ENCODE data around the gene CAAP1.
"Not testable (repeated sequence)": the region's sequence is repeated elsewhere in the genome, so short reads cannot be mapped to it uniquely, and the experiment has no call there.

Gene CAAP1

DNA sequence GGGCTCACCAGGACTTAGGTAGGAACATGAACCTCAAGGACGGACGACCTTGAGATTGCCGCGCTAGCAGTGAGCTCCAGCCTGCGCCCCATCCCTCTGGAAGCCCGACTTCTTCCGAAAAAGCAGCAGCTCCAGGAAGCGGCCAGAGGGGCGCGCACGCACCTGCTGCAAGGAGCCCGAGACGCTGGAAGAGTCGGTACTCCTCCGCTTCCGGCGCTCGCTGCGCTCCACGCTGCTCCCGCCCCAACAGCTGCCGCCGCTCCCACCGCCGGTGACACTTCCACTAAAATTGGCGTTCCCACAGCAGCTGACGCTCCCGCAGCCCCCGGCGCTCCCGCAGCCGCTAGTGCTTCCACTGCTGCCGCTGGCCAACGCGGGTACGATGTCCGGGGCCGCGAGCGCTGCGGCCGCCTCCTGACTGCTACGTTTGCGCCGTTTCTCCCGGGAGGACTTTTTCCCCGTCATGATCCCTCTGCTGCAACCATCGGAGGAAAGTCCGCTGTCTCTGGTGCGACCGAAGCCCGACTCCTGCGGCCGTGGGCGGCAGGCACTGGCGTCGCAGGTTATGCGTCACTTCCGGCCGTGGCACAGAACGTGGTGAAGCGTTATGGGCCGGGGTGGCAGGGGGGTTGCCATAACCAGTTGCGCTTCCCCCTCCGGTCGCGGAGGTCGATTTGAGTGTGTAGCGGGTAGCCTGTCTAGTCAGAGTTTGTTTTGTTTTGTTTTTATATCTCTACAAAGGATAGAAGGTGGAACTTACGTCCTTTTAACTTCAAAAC is at the start of gene CAAP1:
Gene CAAP1 (minus strand): TSS at position 552 of the 779 bp plus-strand sequence. CDS start 87 bp downstream, at position 465.
- DNase-seq = peak; percentile 95

DNA sequence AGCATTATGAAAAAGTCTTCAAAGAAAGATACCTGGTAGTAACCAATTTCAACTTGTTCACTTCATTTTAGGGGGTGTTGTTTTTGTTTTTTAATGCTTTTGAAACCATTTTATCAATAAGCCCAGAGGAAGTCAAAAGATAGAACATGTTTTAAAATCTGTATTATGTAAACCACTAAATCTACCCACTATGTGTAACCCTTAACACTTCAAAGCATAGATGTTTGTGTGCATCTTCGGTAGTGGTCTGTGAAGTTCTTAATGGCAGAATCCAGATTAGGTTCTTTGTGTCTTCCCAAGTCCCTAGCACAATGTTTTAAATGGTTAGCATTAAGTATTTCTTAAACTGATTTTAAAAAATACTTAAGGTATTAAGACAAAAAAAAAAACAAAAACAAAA is 48.2 kb upstream of the CAAP1 start:
- DNase-seq = no peak

DNA sequence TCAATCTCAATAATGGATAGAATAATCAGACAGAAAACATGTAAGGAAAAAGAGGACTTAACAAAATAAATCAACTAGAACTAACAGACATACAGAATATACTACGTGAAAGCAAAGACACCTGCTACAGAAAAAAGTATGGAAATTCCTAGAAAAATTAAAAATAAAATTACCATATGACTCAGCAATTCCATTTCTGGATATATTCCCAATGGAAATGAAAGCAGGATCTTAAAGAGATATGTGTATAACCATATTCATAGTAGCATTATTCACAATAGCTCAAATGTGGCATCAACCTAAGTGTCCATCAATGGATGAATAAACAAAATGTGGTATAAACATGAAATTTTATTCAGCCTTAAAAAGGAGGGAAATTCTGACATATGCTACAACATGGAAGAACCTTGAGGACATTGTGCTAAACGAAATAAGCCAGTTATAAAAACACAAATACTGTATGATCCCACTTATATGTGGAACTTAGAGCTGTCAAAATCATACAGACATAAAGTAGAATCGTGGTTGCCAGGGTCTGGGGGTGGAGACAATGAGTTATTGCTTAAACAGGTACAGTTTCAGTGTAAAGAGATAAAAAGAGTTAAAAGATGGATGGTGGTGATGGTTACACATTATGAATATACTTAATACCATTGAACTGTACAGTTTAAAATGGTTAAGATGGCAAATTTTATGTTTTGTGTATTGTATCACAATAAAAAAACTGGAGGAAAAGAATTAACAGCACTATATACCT is 47.5 kb upstream of the CAAP1 start:
- no peak for DNase-seq

DNA sequence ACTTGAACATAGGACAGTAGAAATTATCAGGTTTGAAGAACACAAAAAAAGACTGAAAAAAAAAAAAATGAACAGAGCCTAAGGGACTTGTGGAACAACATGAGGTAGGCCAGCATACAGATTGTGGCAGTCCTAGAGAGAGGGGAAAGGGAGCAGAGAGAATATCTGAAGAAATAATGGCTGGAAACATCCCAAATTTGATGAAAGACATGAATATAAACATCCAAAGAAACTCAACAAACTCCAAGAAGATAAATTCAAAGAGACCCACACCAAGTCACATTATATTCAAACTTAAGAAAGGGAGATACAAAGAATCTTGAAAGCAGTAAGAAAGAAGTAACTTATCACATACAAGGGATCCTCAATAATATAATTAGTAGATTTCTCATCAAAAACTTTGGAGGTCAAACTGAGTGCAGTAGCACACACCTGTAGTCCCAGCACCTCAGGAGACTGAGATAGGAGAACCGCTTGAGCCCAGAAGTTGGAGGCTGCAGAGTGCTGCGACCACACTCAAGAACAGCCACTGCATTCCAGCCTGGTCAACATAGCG is 45.3 kb upstream of the CAAP1 start:
- no peak for DNase-seq

DNA sequence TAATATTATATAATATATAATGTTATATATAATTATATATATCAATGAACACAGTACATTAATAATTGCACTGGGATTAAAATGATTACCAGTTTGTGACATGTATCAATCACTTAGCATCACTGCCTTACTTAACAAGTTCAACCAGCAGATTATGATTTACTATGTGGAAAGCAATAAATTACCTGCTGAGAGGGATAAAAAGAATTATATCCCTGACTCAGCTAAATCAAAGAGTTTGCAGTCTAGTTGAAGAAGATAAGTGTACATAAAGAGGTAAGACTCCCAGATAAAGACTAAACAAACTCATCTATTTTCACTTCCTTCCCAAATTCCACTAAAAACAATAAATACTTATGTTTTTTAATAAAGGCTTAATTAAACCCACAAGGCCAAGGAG is 43.2 kb upstream of the CAAP1 start:
- DNase-seq = no peak

- DNase-seq = no peak
Measured at GRCh38 chr9:26928902-26929495, 36.4 kb upstream of the CAAP1 start.

DNA sequence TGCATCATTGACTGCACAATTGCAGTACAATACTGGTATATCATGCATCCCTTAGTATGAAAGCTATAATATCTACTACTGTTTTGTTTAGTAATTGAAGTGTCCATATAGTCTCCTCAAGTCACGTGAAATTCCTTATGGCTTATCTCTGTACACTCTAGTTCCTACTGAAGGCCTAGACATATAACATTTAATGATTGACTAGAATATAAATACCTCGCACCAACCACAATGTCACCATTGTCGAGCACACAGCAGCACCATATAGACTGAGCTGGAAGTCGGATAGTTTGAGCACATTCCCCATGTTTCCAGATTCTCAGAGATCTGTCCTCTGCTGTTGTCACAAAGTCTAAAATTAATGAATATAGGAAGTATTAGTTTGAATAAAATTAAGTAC is 33.0 kb upstream of the CAAP1 start:
- no peak for DNase-seq

DNA sequence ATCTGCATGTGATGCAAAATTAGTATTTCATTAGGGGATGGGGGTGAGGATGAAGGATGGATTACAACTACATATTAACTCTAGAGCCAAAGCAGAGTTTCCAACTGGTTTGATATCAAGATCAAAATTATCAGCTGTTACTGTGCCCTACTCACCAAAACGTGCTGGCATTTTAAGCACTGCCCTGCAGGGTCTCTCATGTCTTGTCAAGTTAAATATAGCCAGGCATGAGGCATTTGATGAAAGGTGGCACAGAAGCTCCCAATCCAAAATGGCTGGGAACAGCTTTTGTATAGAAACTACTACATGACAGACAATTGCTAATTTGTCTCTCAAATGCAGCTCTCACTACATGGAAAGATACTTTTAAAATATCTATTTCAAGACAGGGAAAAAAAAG is 27.1 kb upstream of the CAAP1 start:
- DNase-seq = no peak

- no peak for DNase-seq
Measured at GRCh38 chr9:26913138-26913668, 20.6 kb upstream of the CAAP1 start.

GRCh38 chr9:26904671-26905070 is 12.1 kb upstream of the CAAP1 start:
- DNase-seq = no peak

- no peak for DNase-seq
Measured at GRCh38 chr9:26904070-26904469, 11.5 kb upstream of the CAAP1 start.

GRCh38 chr9:26893030-26893676 is 551 bp upstream of the CAAP1 start:
- DNase-seq = no peak

GRCh38 chr9:26891726-26892125 is 876 bp downstream of the CAAP1 start:
- DNase-seq = no peak

GRCh38 chr9:26888271-26888670 is 4.3 kb downstream of the CAAP1 start:
- no peak for DNase-seq

- no peak for DNase-seq
Measured at GRCh38 chr9:26882154-26882553, 10.4 kb downstream of the CAAP1 start.

- no peak for DNase-seq
Measured at GRCh38 chr9:26880262-26880661, 12.3 kb downstream of the CAAP1 start.

DNA sequence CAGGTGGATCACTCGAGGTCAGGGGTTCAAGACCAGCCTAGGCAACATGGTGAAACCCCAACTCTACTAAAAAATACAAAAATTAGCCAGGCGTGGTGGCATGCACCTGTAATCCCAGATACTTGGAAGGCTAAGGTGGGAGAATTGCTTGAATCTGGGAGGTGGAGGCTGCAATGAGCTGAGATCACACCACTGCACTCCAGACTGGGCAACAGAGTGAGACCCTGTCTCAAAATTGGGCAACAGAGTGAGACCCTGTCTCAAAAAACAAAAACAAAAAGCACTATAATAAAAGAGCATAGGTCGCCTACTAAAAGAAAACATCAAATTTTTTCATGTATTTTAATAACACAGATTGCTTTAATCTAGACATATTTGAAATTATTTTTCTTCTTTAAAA is 17.4 kb downstream of the CAAP1 start:
- not testable (repeated sequence) for DNase-seq

GRCh38 chr9:26870292-26870691 is 22.3 kb downstream of the CAAP1 start:
- no peak for DNase-seq

- no peak for DNase-seq
Measured at GRCh38 chr9:26863074-26863473, 29.5 kb downstream of the CAAP1 start.

DNA sequence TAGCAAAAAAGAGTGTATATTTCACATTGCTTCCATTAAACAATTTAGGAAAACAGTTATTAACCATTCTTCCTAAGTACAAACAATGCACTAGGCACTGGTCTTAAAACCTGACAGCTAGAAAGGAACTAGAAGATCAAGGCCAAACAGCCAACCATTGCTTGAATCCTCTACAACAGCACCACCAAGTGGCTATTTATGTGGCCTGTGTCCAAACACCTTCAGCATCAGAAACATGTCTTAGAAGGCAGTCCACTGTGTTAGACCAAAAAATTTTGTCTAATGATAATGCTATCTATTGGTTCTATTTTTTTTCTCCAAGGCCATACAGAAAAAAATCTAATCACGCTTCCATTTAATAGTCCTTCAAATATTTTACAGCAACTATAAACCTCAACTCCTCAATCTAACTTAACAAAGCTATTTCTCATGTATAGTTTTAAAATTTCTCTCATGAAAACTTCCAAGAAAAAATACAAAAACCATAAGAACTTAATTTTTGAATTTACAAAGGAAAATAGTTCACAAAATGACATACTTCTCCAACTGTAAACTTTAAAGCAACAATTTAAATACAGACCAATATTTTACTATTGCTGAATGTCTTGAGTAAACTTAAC is 36.1 kb downstream of the CAAP1 start:
- DNase-seq = no peak

DNA sequence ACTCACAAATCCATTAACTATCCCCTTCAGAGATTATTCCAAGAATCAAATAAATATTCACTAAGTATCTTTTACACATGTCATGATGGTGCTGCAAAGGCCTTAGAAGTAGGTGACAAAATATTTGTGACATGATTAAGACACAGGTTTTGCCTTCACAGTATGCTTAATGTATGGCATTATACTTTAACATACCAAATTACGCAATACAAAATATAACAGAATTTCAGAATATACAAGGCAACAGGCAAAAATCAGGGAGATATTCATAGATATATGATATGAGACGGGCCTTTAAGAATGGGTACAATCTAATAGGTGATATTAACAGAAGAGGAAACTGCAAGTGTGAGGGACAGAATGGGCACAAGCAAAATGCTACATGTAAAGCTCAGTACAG is 41.6 kb downstream of the CAAP1 start:
- no peak for DNase-seq

DNA sequence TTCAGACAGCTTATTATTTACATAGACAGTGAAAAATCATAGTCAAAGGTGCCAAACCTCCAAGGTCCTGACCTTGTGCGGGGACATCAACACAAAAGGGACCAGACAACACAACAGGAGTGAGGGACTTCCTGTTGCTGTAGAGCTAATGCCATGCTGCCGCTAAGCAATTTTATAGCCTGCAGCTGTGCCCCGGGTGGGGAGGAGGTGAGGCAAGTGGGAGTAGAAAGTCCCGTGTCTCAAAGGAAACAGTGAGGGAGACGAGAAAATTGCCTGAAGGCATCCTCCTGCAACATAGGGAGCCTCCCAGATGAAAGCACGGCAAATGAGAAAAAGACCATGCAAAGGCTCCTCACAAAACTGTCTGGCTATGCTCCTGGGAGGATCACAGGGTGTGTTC is 58.8 kb downstream of the CAAP1 start:
- no peak for DNase-seq

Data from activated CD8-positive, alpha-beta memory T cell treated with anti-CD3 and anti-CD28 coated beads, Interleukin-2, amount 50 U/mL, for 4 hours (primary cell).